SK-N-SH treated with all-trans-retinoic acid at 6 μM for 48 hours (cell line): ENCODE data around the gene FRMD1.
A peak's percentile ranks its signal among the peaks of the same experiment; 100 is the strongest.

Experiments used
- ATAC-seq: fragments of 200-7000 bp; cut with Tn5 transposase; 3 replicates; pipeline ENCODE4 v1.9.1; 2020; ENCODE audit warnings: mild to moderate bottlenecking, moderate library complexity
- ARNTL ChIP-seq: fragments of 450-650 bp; formaldehyde crosslinking; IDR thresholded peaks from 2 replicates; pipeline ENCODE4 v1.5.0; 2020; ENCODE audit warnings: low read depth, mild to moderate bottlenecking, moderate library complexity, borderline replicate concordance
- BACH2 ChIP-seq: fragments of 250-450 bp; sonication (Bioruptor Pico); IDR thresholded peaks from 2 replicates; pipeline ENCODE4 v1.9.0; 2021; ENCODE audit warnings: mild to moderate bottlenecking, borderline replicate concordance
- CSDC2 ChIP-seq: fragments of 250-450 bp; sonication (Bioruptor Pico); IDR thresholded peaks from 2 replicates; pipeline ENCODE4 v1.5.0; 2020; ENCODE audit warnings: mild to moderate bottlenecking, moderate library complexity
- ESRRG ChIP-seq: fragments of 250-450 bp; sonication (Bioruptor Pico); IDR thresholded peaks from 2 replicates; pipeline ENCODE4 v1.6.1; 2021; ENCODE audit warnings: mild to moderate bottlenecking
- GLIS3 ChIP-seq: fragments of 250-450 bp; sonication (Bioruptor Pico); IDR thresholded peaks from 2 replicates; pipeline ENCODE4 v1.5.0; 2020; ENCODE audit warnings: mild to moderate bottlenecking, moderate library complexity
- ISL1 ChIP-seq: fragments of 250-450 bp; sonication (Bioruptor Pico); IDR thresholded peaks from 2 replicates; pipeline ENCODE4 v2.1.2; 2022; ENCODE audit warnings: mild to moderate bottlenecking, moderate library complexity
- OSR1 ChIP-seq: fragments of 250-450 bp; sonication (Bioruptor Pico); IDR thresholded peaks from 2 replicates; pipeline ENCODE4 v1.8.0; 2022; ENCODE audit warnings: moderate library complexity, mild to moderate bottlenecking, inconsistent platforms
- PPARA ChIP-seq: fragments of 250-450 bp; sonication (Bioruptor Pico); IDR thresholded peaks from 2 replicates; pipeline ENCODE4 v1.5.0; 2020; ENCODE audit warnings: mild to moderate bottlenecking, borderline replicate concordance
- SNAI2 ChIP-seq: fragments of 250-450 bp; sonication (Bioruptor Pico); IDR thresholded peaks from 2 replicates; pipeline ENCODE4 v1.5.0; 2020; ENCODE audit warnings: mild to moderate bottlenecking, moderate library complexity
- TCF4 ChIP-seq: fragments of 250-450 bp; sonication (Bioruptor Pico); IDR thresholded peaks from 2 replicates; pipeline ENCODE4 v1.8.0; 2021; ENCODE audit warnings: mild to moderate bottlenecking, moderate library complexity, borderline replicate concordance
- TOX ChIP-seq: fragments of 250-450 bp; sonication (Bioruptor Pico); IDR thresholded peaks from 2 replicates; pipeline ENCODE4 v1.8.0; 2021; ENCODE audit warnings: mild to moderate bottlenecking, moderate library complexity, borderline replicate concordance
- ZC3H10 ChIP-seq: fragments of 250-450 bp; sonication (Bioruptor Pico); IDR thresholded peaks from 2 replicates; pipeline ENCODE4 v1.5.1; 2021; ENCODE audit warnings: mild to moderate bottlenecking, moderate library complexity
- ZFP3 ChIP-seq: fragments of 250-450 bp; sonication (Bioruptor Pico); IDR thresholded peaks from 2 replicates; pipeline ENCODE4 v1.5.0; 2020; ENCODE audit warnings: mild to moderate bottlenecking, moderate library complexity
- ZFP30 ChIP-seq: fragments of 450-650 bp; formaldehyde crosslinking; IDR thresholded peaks from 2 replicates; pipeline ENCODE4 v1.5.0; 2022; ENCODE audit warnings: mild to moderate bottlenecking, moderate library complexity
- ZNF565 ChIP-seq: fragments of 450-650 bp; formaldehyde crosslinking; conservative IDR thresholded peaks from 2 replicates; pipeline ENCODE4 v1.5.0; 2020; ENCODE audit warnings: low read depth, mild to moderate bottlenecking, moderate library complexity
- ZNF70 ChIP-seq: fragments of 450-650 bp; formaldehyde crosslinking; IDR thresholded peaks from 2 replicates; pipeline ENCODE4 v1.5.0; 2020; ENCODE audit warnings: mild to moderate bottlenecking, moderate library complexity
- ZNF8 ChIP-seq: fragments of 450-650 bp; formaldehyde crosslinking; IDR thresholded peaks from 2 replicates; pipeline ENCODE4 v1.5.0; 2020; ENCODE audit warnings: mild to moderate bottlenecking, moderate library complexity
- TF ChIP-seq, protein P1 (sequence below): fragments of 250-450 bp; sonication (Bioruptor Pico); IDR thresholded peaks from 2 replicates; pipeline ENCODE4 v1.8.0; 2020; ENCODE audit warnings: mild to moderate bottlenecking, moderate library complexity, borderline replicate concordance
- TF ChIP-seq, protein P2 (sequence below): fragments of 250-450 bp; sonication (Bioruptor Pico); IDR thresholded peaks from 2 replicates; pipeline ENCODE4 v1.5.1; 2020; ENCODE audit warnings: low read depth, mild to moderate bottlenecking, moderate library complexity
- TF ChIP-seq, protein P3 (sequence below): fragments of 250-450 bp; sonication (Bioruptor Pico); IDR thresholded peaks from 2 replicates; pipeline ENCODE4 v1.5.0; 2020; ENCODE audit warnings: mild to moderate bottlenecking, moderate library complexity
- TF ChIP-seq, protein P4 (sequence below): fragments of 250-450 bp; sonication (Bioruptor Pico); IDR thresholded peaks from 2 replicates; pipeline ENCODE4 v1.8.0; 2021; ENCODE audit warnings: low read depth, mild to moderate bottlenecking, moderate library complexity, borderline replicate concordance

The FRMD1 gene

DNA sequence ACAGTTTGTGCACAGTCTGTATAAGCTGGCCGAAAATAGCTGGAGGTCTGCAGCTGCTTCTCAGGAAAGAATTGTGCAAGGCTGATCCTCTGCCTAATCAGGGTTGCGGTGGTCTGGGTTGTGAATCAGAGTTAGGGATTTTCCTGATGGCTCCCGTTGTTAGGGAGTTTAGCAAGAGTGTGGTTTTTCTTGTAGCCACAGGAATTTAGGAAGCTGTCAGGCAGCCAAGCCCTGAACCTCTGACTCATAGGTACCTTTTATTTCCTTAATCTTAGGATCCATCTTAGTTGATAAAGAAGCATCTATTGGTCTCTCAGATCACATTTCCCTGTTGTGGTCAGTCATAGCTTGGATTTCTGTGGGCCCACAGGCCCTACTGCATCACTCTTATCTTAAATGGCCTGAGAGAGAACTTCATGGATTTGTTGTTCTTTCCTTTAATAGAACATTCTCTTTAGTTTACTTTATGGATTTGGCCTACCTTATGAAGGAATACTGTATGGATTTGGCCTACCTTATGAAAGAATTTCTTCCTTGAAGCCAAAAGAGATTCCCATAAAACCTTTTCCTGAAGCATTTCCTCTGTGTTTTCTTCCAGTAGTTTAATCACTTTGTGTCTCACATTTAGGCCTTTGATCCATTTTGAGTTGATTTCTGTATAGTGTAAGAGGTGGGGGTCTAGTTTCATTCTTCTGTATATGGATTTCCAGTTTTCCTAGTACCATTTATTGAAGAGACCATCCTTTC is 71.2 kb downstream of the FRMD1 start:
- ATAC-seq: peak; percentile 96
- TF ChIP-seq TOX (CRISPR knock-in tag) (no peak), CSDC2 (CRISPR knock-in tag) (0 out of 2 replicates have a peak, but pooled peaks have one; percentile 26)
- TF ChIP-seq, protein P1, sequence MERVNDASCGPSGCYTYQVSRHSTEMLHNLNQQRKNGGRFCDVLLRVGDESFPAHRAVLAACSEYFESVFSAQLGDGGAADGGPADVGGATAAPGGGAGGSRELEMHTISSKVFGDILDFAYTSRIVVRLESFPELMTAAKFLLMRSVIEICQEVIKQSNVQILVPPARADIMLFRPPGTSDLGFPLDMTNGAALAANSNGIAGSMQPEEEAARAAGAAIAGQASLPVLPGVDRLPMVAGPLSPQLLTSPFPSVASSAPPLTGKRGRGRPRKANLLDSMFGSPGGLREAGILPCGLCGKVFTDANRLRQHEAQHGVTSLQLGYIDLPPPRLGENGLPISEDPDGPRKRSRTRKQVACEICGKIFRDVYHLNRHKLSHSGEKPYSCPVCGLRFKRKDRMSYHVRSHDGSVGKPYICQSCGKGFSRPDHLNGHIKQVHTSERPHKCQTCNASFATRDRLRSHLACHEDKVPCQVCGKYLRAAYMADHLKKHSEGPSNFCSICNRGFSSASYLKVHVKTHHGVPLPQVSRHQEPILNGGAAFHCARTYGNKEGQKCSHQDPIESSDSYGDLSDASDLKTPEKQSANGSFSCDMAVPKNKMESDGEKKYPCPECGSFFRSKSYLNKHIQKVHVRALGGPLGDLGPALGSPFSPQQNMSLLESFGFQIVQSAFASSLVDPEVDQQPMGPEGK (CRISPR knock-in tag): peak; percentile 51; the same call in 1 of the 2 replicates
- TF ChIP-seq, all 23 proteins: peak for 2

DNA sequence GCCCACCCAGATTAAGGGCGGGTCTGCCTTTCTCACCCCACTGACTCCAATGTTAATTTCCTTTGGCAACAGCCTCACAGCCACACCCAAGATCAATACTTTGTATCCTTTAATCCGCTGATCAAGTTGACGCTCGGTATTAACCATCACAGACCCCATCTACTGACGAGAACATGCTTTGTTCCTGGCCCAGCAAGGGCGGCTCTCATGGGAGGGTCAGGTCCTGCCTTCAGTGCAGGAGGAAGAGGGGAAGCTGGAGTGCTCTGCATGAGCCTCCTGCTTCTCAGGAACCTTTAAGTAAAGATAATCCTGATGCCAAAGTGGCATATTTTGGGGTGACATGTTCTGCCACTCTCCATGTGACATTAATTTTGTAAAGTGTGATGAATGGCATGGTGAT is 73.2 kb downstream of the FRMD1 start:
- TF ChIP-seq ZNF565 (CRISPR knock-in tag) (no peak), BACH2 (CRISPR knock-in tag) (no peak), ZC3H10 (no peak), ESRRG (CRISPR knock-in tag) (no peak), SNAI2 (CRISPR knock-in tag) (no peak), ZFP3 (no peak), TCF4 (no peak)
- TF ChIP-seq, all 23 proteins: peak for 0
- ATAC-seq: no peak

DNA sequence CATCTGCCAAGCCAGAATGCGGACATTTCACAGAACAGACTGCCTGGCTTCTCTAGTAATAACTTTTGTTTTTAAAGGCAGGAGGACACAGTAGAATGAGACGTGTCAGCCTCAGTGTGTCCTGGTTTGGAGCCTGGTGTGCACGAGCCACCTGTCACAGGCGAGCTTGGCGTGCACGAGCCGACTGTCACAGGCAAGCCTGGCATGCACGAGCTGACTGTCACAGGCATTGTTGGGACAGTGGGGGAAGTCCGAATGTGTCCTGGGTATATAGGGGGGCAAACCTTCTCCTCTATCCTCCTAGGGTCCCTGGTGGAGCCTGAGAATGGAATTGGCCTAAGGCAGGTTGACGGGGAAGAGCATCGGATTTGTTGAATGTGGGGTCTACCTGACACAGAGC is 74.1 kb downstream of the FRMD1 start:
- no peak for ATAC-seq

More for the DNA sequence above, 74.1 kb downstream of the FRMD1 start:
- no peak for TF ChIP-seq TCF4
- no peak for TF ChIP-seq TOX (CRISPR knock-in tag)
- TF ChIP-seq ZNF8 (CRISPR knock-in tag): no peak
- no peak for TF ChIP-seq ZFP30 (CRISPR knock-in tag)
- TF ChIP-seq, protein P2, sequence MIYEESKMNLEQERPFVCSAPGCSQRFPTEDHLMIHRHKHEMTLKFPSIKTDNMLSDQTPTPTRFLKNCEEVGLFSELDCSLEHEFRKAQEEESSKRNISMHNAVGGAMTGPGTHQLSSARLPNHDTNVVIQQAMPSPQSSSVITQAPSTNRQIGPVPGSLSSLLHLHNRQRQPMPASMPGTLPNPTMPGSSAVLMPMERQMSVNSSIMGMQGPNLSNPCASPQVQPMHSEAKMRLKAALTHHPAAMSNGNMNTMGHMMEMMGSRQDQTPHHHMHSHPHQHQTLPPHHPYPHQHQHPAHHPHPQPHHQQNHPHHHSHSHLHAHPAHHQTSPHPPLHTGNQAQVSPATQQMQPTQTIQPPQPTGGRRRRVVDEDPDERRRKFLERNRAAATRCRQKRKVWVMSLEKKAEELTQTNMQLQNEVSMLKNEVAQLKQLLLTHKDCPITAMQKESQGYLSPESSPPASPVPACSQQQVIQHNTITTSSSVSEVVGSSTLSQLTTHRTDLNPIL (CRISPR knock-in tag): no peak
- no peak for TF ChIP-seq ESRRG (CRISPR knock-in tag)
- TF ChIP-seq, protein P1 (CRISPR knock-in tag): no peak
- TF ChIP-seq ZNF70 (CRISPR knock-in tag): no peak
- TF ChIP-seq, protein P3, sequence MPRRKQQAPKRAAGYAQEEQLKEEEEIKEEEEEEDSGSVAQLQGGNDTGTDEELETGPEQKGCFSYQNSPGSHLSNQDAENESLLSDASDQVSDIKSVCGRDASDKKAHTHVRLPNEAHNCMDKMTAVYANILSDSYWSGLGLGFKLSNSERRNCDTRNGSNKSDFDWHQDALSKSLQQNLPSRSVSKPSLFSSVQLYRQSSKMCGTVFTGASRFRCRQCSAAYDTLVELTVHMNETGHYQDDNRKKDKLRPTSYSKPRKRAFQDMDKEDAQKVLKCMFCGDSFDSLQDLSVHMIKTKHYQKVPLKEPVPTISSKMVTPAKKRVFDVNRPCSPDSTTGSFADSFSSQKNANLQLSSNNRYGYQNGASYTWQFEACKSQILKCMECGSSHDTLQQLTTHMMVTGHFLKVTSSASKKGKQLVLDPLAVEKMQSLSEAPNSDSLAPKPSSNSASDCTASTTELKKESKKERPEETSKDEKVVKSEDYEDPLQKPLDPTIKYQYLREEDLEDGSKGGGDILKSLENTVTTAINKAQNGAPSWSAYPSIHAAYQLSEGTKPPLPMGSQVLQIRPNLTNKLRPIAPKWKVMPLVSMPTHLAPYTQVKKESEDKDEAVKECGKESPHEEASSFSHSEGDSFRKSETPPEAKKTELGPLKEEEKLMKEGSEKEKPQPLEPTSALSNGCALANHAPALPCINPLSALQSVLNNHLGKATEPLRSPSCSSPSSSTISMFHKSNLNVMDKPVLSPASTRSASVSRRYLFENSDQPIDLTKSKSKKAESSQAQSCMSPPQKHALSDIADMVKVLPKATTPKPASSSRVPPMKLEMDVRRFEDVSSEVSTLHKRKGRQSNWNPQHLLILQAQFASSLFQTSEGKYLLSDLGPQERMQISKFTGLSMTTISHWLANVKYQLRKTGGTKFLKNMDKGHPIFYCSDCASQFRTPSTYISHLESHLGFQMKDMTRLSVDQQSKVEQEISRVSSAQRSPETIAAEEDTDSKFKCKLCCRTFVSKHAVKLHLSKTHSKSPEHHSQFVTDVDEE (CRISPR knock-in tag): no peak
- TF ChIP-seq PPARA (CRISPR knock-in tag): no peak
- TF ChIP-seq ARNTL: no peak
- TF ChIP-seq OSR1 (CRISPR knock-in tag): no peak
- no peak for TF ChIP-seq SNAI2 (CRISPR knock-in tag)
- TF ChIP-seq, protein P4, sequence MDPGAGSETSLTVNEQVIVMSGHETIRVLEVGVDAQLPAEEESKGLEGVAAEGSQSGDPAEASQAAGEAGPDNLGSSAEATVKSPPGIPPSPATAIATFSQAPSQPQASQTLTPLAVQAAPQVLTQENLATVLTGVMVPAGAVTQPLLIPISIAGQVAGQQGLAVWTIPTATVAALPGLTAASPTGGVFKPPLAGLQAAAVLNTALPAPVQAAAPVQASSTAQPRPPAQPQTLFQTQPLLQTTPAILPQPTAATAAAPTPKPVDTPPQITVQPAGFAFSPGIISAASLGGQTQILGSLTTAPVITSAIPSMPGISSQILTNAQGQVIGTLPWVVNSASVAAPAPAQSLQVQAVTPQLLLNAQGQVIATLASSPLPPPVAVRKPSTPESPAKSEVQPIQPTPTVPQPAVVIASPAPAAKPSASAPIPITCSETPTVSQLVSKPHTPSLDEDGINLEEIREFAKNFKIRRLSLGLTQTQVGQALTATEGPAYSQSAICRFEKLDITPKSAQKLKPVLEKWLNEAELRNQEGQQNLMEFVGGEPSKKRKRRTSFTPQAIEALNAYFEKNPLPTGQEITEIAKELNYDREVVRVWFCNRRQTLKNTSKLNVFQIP (CRISPR knock-in tag): no peak
- no peak for TF ChIP-seq ISL1 (CRISPR knock-in tag)
- TF ChIP-seq GLIS3 (CRISPR knock-in tag): no peak
- TF ChIP-seq BACH2 (CRISPR knock-in tag): no peak
